Panc1 (cell line): ENCODE data around the gene PNMA1. TPM values are rescaled to one million over a fixed set of nuclear protein-coding genes. Genes with fewer than 3 reads are reported as not detected.
"Not testable (repeated sequence)": the region's sequence is repeated elsewhere in the genome, so short reads cannot be mapped to it uniquely, and the experiment has no call there.

Source experiments
- ATAC-seq: fragments of 200-7000 bp; cut with Tn5 transposase; 2 replicates; pipeline ENCODE4 v1.9.1; 2020; ENCODE audit warnings: mild to moderate bottlenecking, moderate library complexity
- BruUV-seq: library from RNA; stranded (reverse); fragments of 400-500 nt; replicated peaks from 2 replicates; lab custom pipeline; 2021; lab: Mats Ljungman, UMichigan
- CTCF ChIA-PET: fragments of 300-600 bp; sonication (Branson Sonifier 250); formaldehyde crosslinking; loops from one replicate; lab custom pipeline; 2022; ENCODE audit warnings: antibody characterized with exemption; lab: Charles Lee
- POLR2A ChIA-PET: fragments of 300-600 bp; sonication (Branson Sonifier 250); formaldehyde crosslinking; loops from one replicate; lab custom pipeline; 2022; ENCODE audit warnings: antibody characterized with exemption; lab: Charles Lee
- DNase-seq: peaks from one replicate; pipeline ENCODE4 v3.0.0-alpha.2; 2010; ENCODE audit warnings: low read depth, low spot score
- H3K27ac ChIP-seq: 2 replicates; pipeline ENCODE4 v1.5.1; 2011; ENCODE audit warnings: mild to moderate bottlenecking, low read length, inconsistent platforms
- H3K27me3 ChIP-seq: fragments of 200-500 bp; sonication (Bioruptor generic); 2 replicates; pipeline ENCODE4 v1.6.0; 2014; ENCODE audit warnings: low read length, inconsistent platforms; ENCODE audit not compliant: control insufficient read depth, insufficient read depth
- H3K36me3 ChIP-seq: fragments of 200-500 bp; sonication (Bioruptor generic); 2 replicates; pipeline ENCODE4 v1.5.1; 2014; ENCODE audit warnings: inconsistent platforms, mild to moderate bottlenecking, low read length, moderate library complexity; ENCODE audit not compliant: control insufficient read depth, insufficient read depth
- H3K4me1 ChIP-seq: 2 replicates; pipeline ENCODE4 v1.5.1; 2011; ENCODE audit warnings: inconsistent platforms, mild to moderate bottlenecking, low read length, moderate library complexity; ENCODE audit not compliant: control insufficient read depth, insufficient read depth
- H3K4me3 ChIP-seq, 2 experiments: 2 replicates each; pipeline ENCODE4 v1.5.1; 2011 to 2012; ENCODE audit warnings: low read depth in 2 of 2, low read length in 2 of 2, mild to moderate bottlenecking in 2 of 2, inconsistent platforms in 1 of 2, moderate library complexity in 1 of 2
- H3K9me3 ChIP-seq: fragments of 200-500 bp; sonication (Bioruptor generic); 2 replicates; pipeline ENCODE4 v1.5.1; 2014; ENCODE audit warnings: low read depth, mild to moderate bottlenecking, inconsistent platforms, low read length, moderate library complexity; ENCODE audit not compliant: control insufficient read depth, insufficient read depth
- CTCF ChIP-seq: fragments of 450-650 bp; IDR thresholded peaks from 2 replicates; pipeline ENCODE4 v1.5.1; 2017; ENCODE audit warnings: mild to moderate bottlenecking
- POLR2AphosphoS5 ChIP-seq: IDR thresholded peaks from 2 replicates; pipeline ENCODE4 v1.6.1; 2012; ENCODE audit warnings: mild to moderate bottlenecking, low read depth, low read length, moderate library complexity
- REST ChIP-seq, 2 experiments: IDR thresholded peaks; 2 replicates each; pipeline ENCODE4 v1.6.1; 2011 to 2012; ENCODE audit warnings: low read depth in 2 of 2, control low read depth in 1 of 2, low read length in 1 of 2, mild to moderate bottlenecking in 1 of 2, moderate library complexity in 1 of 2; ENCODE audit not compliant: insufficient read depth in 1 of 2
- SIN3A ChIP-seq: IDR thresholded peaks from 2 replicates; pipeline ENCODE4 v1.6.1; 2012; ENCODE audit warnings: low read depth, mild to moderate bottlenecking, low read length, moderate library complexity, borderline replicate concordance; ENCODE audit not compliant: insufficient read depth
- TCF7L2 ChIP-seq: IDR thresholded peaks from 2 replicates; pipeline ENCODE4 v1.6.1; 2011; ENCODE audit warnings: mild to moderate bottlenecking, low read depth, low read length, inconsistent platforms
- in situ Hi-C: cut with HindIII; loops from 2 replicates; pipeline ENCODE4 v1.10.0; 2016; ENCODE audit warnings: low sequenced_read_pairs, low pct_unique_long_range_greater_than_20kb
- intact Hi-C: fragments of 100-400 bp; cut with micrococcal nuclease; formaldehyde crosslinking; loops from one replicate; pipeline ENCODE4 v1.10.0; 2022; ENCODE audit not compliant: unreplicated experiment
- total RNA-seq: library from RNA; stranded (reverse); gene quantifications from one replicate; pipeline ENCODE4 v1.2.1, GENCODE V29; 2021; ENCODE audit not compliant: unreplicated experiment

PNMA1 gene
- total RNA-seq, 1 experiment from 2014 or later: 49.7 TPM

GRCh38 chr14:73709904-73710469 lies 4.2 kb downstream of the PNMA1 start:
- intact Hi-C loops (no loop called here), in situ Hi-C loops (no loop called here)
- Histone ChIP-seq H3K9me3 (no peaks in the 10 kb centered on the region), H3K4me1 (peaks cover 5% of the 10 kb centered on the region), H3K27ac (no peak overlapping the region), H3K4me3 (no peak overlapping the region), H3K27me3 (no peaks in the 10 kb centered on the region), H3K36me3 (no peaks in the 10 kb centered on the region)
- DNase-seq (no peak), ATAC-seq (no peak)
- TF ChIP-seq REST (IDR thresholded peaks at IDR 0.05; ENCODE audit: insufficient read depth in 1 of 2, low read depth in 2 of 2, low read length in 1 of 2): no peak
- no peak for TF ChIP-seq TCF7L2
- TF ChIP-seq POLR2AphosphoS5: no peak
- no peak for TF ChIP-seq CTCF
- no peak for TF ChIP-seq SIN3A
- no TSS peak for BruUV-seq
- POLR2A ChIA-PET: no interaction called here
- CTCF ChIA-PET: no interaction called here

- ATAC-seq, BruUV-seq, H3K27ac ChIP-seq, H3K27me3 ChIP-seq, DNase-seq, CTCF ChIA-PET, H3K4me3 ChIP-seq, H3K4me1 ChIP-seq, intact Hi-C loops, in situ Hi-C loops, H3K36me3 ChIP-seq, H3K9me3 ChIP-seq, POLR2A ChIA-PET: not testable (repeated sequence)
Observed at GRCh38 chr14:73708076-73708475, 6.1 kb downstream of the PNMA1 start.

- ATAC-seq (no peak), DNase-seq (no peak)
- no peaks in the 10 kb centered on the region for H3K4me1 ChIP-seq
- no peak overlapping the region for H3K4me3 ChIP-seq
- intact Hi-C loops (no loop called here), in situ Hi-C loops (no loop called here)
- H3K27ac ChIP-seq: no peak overlapping the region
- H3K27me3 ChIP-seq: no peaks in the 10 kb centered on the region
- H3K9me3 ChIP-seq: no peaks in the 10 kb centered on the region
- H3K36me3 ChIP-seq: no peaks in the 10 kb centered on the region
- TF ChIP-seq TCF7L2: no peak
- TF ChIP-seq REST (IDR thresholded peaks at IDR 0.05; ENCODE audit: insufficient read depth in 1 of 2, low read depth in 2 of 2, low read length in 1 of 2): no peak
- TF ChIP-seq SIN3A: no peak
- no peak for TF ChIP-seq CTCF
- no peak for TF ChIP-seq POLR2AphosphoS5
- CTCF ChIA-PET: no interaction called here
- POLR2A ChIA-PET: no interaction called here
- BruUV-seq: no TSS peak
Observed at GRCh38 chr14:73700325-73700724, 13.9 kb downstream of the PNMA1 start.
